ENCODE measurements around the gene IL12RB1.

IL12RB1 gene

DNA sequence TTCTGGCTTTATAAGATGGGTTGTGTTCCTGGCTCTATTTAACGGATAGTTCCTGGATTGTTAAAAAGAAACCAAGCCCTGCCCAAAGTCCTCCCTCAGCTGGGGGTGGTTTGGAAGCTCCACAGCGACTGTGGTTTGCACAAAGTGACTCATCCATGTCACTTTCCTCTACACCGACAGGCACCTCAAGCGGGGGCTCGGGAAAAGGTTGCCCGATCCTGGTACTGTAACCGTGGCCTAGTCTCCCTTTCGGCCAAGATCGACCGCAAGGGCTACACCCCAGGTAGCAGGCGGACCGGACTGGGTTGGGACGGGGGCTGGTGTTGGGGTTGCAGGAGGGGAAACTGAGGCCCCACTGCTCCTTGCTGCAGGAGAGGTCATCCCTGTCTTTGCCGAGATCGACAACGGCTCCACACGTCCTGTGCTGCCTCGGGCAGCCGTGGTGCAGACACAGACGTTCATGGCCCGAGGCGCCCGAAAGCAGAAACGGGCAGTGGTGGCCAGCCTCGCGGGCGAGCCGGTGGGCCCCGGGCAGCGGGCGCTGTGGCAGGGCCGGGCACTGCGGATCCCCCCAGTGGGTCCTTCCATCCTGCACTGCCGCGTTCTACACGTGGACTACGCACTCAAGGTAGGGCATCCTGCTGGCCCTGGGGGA lies 77.2 kb downstream of the IL12RB1 start:
- no peaks in the 10 kb centered on the region for H3K9me3 ChIP-seq (ENCODE audit: control extremely low read depth in 1 of 5, control insufficient read depth in 4 of 5, insufficient read depth in 2 of 5, low read depth in 1 of 5, low read length in 4 of 5)
- H3K4me3 ChIP-seq (ENCODE audit: control insufficient read depth in 1 of 7, extremely low read depth in 1 of 7, insufficient read depth in 4 of 7, low read depth in 2 of 7, low read length in 6 of 7): peak overlapping the region; percentile 31 to 85 (median 67)
- ChIA-PET POLR2A (interaction anchor here (1.7 to 3.8 kb wide), 4 partner anchors 11 to 49 kb away, joined by 16 to 32 read pairs (median 20); no protein-coding TSS in a partner anchor), CTCF (interaction anchor here (1.1 to 12.5 kb wide), 5 partner anchors 9 to 50 kb away, joined by 3 to 197 read pairs (median 12); no protein-coding TSS in a partner anchor)
- peaks cover 2 to 41% (median 34%) of the 10 kb centered on the region in 4 experiments for H3K4me1 ChIP-seq (ENCODE audit: control extremely low read depth in 1 of 4, control insufficient read depth in 4 of 4, insufficient read depth in 4 of 4, low read length in 3 of 4)
- DNase-seq: peak in 2 of 3 donors; percentile 66 to 71
- no peaks in the 10 kb centered on the region for H3K27me3 ChIP-seq (replicated peaks in 2 of 5; ENCODE audit: control insufficient read depth in 4 of 5, insufficient read depth in 5 of 5, low read length in 4 of 5)
- 89% methylated on average over 27 of the region's 37 CpGs for WGBS (ENCODE audit: insufficient coverage)
- H3K27ac ChIP-seq (ENCODE audit: insufficient read depth in 1 of 2, low read depth in 1 of 2, low read length in 2 of 2, poor library complexity in 1 of 2, severe bottlenecking in 2 of 2): peak overlapping the region in 1 of 2 experiments; percentile 62
- H3K36me3 ChIP-seq (ENCODE audit: control insufficient read depth in 4 of 4, insufficient read depth in 4 of 4, low read length in 3 of 4): peaks cover 10 to 65% (median 45%) of the 10 kb centered on the region in 4 experiments
